ENCODE measurements around the gene ENOX1.

Gene ENOX1

DNA sequence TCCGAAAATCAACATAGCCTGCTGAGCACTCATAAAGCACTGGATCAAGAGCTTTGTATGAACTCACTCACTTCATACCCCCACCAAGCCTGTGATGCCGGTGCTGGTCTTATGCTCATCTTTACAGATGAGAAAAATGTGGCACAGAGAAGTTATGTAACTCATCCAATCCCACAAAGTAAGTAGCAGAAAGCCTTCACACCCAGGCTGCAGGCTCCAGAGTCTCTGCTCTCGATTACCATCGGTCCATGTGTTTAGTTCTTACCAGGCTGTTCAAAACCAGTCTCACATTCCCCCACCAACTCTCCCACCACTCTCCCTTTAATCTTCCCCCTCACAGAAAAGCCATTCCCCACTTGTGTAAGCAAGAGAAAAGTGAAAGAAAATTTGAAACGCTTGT, 487.4 kb downstream of the ENOX1 start:
- DNase-seq, result no peak

DNA sequence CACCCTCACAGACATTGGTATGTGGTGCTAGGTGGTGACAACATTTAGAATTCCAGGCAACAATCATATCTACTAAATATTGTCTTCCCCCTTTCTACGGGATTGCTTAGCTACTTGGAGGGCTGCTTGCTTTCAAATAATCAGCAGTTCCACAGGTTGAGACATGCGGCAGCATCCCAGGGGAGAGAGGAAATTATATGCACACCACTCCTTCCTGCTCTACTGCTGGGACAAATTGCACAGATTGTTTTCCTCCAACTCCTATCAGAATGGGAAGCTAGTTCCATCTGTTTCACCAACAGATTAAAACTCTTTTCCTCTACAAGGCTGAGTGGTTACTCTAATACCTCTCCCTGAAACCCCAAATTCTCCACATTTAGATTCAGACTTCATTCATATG, 488.0 kb downstream of the ENOX1 start:
- DNase-seq, result no peak

DNA sequence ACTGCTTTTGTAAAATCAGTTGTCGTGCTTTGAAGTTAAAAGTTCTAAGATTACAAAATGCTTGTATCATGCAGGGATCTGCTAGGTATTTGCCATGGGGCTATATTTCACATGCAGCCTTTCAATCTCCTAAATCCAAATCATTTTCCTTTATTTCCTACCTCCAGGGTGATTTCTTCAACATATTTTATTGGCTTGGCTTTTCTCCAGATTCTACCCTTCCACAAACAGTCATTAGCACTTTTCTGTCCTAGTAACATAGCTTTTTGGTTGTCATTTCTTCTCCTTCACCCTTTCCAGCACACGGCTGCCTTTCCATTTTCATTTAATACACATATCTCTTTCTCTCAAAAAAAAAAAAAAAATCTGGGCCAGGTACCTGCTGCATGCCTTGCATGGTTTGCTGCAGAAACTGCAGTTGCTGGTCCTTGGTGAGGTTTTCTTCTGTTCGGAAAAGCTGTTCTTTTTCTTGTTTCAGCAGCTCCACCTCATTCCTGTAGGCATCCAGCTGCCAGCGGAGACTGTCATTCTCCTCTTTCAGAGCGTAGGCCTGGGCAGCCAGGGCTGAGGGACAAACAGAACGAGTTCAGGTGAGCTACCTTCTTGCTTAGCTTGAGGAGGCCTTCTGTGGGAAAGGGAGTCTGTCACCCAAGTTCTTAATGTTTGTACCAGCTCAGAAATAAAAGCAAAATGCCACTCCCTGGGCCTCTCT, 488.6 kb downstream of the ENOX1 start:
- DNase-seq, result no peak

DNA sequence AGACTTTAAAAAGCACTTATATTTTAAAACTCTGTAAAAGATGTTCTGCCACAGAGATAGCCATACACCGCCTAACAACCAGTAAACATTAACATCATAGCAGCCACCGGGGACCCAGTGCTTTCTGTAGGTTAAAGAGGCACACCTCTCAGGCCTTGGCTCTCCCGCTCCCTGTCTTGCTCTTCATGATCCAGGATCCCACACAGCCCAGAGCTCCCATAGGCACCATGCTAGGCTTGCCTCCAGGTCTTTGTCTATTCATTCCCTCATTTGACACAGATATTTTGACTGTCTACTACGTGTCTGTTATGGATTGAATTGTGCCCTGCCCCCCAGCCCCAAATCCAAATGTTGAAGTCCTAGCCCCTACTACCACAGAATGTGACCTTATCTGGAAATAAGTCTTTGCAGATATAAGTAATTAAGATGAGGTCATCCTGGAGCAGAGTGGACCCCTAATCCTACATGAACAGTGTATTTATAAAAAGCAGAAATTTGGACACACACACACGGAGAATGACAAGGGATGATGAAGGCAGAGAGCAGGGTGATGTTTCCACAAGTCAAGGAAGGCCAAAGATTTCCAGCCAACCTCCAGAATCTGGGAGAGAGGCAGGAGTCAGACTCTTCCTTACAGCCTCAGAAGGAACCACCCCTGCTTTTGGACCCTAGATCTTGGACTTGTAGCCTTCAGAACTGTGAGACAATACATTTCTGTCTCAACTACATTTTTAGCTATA, 490.8 kb downstream of the ENOX1 start:
- no peak for DNase-seq

DNA sequence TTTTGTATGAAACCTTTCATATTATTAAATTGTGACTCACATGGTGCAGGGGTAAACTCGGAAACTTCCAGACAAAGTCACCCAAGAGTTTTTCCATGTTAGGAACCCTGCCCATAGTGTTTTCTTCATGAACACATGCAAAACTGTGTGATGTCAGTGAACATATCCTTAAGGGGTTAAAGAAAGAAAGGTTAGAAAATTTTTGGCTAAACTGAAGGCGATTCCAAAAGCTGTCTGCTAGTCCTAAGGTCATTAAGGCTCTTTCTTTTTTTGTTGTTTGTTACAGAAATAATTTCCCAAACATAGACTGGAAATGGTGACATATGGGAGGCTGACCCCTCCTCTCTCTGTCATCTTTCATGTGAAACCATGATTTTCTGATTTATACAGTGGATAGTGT, 491.5 kb downstream of the ENOX1 start:
- no peak for DNase-seq

DNA sequence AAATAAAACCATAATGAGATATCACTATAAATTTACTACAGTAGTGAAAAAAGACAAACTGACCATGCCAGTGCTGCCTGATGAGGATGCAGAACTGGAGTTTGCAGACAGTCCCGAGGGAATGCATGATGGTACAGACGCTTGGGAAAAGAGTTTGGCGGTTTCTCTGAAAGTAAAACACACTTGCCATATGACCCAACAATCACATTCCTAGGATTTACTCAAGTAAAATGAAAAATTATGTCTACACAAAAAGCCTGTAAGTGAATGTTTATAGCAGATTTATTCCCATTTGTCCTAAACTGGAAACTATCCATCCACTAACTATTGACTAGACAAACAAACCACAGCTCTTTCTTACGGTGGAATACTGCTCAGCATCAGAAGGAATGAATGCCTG, 492.4 kb downstream of the ENOX1 start:
- DNase-seq, result no peak

DNA sequence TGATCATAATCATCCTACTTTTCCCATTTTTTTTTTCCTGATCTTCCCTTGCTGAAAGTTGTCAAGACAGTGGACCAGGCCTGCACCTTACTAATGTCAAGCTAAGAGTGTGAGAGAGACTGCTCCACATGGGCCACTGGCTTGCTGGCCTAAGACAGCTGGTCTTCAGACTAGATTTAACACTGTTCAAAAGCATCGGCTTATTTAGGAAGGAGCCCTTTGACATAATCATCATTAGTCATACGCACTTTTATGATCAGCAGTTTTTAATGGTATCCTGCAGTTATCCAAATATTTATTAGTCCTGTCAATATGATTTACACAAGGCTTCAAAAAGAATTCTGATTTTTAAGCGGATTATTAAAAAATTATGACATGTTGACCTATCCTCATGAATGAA, 492.8 kb downstream of the ENOX1 start:
- no peak for DNase-seq

DNA sequence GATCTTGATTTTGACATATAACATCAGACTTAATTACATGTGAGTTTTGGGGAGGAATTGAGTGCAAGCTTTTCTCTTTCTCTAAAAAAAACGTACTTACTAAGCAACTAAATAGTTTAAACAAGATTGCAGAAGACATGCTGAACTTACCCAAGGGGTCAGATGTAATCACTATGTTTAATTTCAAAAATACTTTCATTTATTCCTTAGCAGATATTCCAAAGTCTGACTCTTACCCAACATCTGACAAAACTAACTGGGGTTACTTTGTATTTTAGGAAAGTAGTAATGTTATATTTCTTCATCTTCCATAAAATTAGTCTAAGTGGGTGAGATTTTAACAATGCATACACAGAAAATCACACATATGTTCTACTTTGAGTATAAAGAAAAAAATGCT, 493.2 kb downstream of the ENOX1 start:
- no peak for DNase-seq

DNA sequence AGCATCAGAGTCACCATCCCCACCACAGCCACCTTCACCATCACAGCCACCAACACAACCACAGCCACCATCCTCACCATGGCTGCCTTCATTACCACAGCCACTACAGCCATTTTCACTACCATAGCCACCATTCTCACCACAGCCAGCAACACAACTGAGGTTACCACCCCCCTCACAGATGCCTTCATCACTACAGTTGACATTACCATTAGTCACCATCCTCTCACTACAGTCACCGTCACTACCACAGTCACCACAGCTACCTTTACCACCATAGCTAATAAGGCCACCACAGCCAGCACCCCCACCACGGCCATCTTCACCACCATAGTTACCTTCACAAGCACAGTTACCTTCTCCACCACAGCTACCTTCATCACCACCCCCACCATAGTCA, 493.8 kb downstream of the ENOX1 start:
- no peak for DNase-seq

DNA sequence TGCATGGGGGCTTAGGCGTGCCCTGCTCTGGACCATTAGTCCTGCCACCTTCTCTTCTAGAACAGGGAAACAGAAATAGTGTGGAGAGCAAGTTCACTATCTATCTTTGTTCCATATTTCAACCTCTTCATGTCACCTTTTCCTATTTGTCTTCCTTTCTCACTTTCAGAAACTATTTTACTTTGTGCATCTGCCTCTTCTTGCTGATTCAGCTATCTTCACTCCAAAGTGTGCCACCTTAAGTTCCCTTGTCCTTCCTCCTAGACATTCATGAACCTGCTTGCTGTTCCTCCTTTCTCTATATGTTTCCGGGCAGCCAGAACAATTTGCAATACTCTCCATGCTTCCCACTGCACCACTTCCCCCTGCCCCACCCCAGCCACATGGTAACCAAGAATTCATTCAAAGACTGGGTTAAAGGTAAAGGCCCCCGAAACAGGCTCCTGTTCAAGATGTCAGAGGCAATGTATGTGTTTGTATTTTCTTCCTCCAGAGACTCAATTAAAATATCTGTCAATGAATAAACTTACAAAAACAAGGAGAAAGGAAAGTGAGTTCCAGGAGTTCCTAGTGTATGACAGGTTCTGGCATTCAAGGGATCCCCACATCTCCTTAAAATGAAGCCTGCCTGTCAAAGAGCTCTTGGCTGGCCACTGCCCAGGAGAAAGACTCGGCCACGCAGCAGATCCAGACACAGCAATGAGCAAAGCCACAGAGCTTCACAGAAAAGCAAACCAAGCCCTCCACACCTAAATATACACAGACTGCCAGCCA, 495.3 kb downstream of the ENOX1 start:
- no peak for DNase-seq

DNA sequence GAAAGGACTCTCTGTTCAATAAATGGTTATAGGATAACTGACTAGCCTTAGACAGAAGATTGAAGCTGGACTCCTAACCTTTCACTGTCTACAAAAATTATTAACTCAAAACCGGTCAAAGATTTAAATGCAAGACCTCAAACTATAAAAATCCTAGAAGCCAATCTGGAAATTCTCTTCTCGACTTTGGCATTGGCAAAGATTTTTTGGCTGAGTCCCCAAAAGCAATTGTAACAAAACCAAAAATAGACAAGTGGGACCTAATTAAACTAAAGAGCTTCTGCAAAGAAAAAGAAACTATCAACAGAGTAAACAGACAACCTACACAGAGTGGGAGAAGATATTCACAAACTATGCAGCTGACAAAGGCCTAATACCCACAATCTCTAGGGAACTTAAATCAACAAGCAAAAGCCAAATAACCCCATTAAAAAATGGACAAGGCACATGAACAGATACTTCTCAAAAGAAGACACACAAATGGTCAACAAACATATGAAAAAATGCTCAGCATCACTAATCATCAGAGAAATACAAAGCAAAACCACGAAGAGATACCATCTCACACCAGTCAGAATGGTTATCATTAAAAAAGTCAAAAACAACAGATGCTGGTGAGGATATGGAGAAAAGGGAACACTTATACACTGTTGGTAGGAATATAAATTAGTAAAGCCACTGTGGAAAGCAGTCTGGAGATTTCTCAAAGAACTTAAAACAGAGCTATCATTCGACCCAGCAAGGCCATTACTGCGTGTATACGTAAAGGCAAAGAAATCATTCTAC, 497.1 kb downstream of the ENOX1 start:
- no peak for DNase-seq

DNA sequence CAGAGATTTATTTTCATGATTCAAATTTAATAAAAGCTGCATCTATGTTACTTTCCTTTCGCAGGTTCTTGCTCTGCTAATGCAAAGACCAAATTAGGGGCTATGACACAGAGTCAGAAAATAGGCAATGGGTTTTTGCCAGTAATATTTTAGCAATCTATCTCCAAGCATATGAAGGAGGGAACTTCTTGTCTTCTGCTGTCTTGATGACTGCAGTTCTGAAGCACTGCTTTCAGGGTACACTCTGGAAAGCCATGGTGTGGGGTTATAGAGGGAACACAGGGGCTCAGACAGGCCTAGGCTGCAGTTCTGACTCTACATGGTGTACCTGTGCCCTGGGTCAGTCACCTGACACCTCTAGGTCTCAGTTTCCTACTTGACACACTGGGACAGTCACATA, 500.0 kb downstream of the ENOX1 start:
- no peak for DNase-seq

DNA sequence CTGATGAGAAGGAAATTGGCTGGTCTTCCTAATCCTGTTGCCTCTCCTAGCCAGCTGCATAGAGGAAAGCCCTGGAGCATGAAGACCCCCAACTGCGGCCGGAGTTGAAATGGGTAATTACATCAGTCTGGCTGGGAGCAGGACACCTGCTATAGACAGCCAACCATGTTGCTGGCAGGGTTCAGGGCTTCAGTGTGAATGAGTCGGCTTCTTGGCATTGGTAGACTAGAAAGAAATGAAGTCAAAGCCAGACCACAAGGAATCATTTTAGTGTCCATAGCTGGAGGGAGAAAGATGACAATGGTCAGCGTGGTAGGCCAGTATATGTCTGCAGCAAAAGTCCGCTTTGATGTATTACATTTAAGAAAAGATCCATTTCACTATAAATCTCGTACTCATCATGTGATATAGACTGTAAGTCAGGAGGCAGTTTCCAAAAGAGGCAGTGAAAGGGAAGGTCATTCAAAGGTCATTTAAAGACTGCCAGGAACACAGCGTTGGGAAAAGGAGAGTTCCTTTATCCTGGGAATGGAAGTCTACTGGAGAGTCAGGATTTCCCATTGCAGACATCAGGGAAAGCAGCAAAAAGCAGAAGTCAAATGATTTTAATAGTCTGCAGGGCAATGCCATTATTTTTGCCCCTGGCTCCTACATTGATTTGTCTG, 500.7 kb downstream of the ENOX1 start:
- DNase-seq, result no peak

DNA sequence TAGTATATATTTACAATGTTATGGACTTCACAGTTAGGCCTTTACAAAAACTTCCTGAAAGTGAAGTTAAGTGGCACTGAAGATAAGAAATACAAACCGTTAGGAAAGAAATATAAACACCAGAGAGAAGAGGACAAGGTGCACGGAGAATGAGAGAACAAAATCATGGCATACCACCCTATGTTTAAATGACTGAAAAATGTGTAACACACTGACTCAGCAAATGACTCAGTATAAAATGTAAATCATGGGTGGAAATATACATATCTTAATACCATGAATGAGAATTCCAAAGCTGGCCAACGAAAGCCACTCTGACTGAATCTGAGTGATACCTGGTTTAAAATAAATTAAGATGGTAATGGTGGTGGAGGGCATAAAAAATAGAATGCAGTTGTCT, 502.6 kb downstream of the ENOX1 start:
- no peak for DNase-seq

DNA sequence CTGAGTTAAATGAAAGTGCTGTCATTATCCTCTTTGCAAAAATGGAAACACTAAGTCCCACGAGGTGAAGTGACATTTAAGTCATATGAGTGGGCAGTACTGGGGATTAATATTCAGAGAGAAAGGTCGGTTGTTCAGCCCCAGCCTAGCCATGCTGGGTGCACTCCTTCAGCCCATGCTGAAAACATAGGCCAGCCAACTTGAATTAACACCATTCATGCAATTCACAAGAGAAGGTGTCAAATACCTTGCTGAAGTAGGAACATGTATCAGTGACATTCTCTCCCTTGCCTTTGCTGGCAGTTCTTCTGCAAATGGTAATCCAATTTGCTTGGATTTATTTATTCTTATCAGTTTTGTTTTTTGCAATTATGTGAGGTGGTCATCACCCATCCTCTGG, 507.1 kb downstream of the ENOX1 start:
- DNase-seq, result no peak

DNA sequence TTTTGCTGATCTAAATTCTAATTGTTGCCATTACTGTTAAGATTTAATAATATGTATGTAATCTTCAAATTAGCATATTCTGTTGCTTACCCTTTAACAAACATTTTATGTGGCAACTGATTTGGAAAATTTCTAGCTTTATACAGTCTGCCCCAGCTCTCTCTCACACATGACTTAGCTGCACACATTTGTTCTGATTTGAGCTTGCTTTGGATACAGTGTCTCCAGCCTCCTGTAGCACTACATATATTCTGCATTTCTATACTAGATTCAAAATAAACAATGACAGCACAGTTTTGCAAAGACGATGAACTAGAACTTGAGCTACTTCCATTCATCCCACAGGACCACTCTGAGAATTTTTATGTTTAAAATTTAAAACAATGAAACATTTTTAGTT, 508.6 kb downstream of the ENOX1 start:
- no peak for DNase-seq

DNA sequence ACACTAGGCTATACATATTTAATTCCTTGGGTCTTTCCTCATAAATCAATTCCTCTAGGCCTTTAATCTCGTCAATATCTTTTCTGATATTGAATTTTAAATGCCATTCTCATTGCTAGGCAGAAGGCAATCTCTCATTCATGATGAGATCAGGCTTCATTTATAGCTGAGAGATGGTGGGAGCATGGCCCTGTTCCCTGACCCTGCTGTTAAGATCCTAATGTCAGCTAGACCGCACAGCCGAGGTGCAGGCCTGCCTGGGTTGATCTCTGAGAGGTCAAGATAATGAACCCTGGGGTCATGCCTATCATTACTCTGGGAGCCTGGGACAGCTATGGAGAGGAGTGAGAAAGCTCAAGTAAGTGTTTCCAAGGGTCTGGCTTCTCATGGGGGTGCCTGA, 509.6 kb downstream of the ENOX1 start:
- no peak for DNase-seq

DNA sequence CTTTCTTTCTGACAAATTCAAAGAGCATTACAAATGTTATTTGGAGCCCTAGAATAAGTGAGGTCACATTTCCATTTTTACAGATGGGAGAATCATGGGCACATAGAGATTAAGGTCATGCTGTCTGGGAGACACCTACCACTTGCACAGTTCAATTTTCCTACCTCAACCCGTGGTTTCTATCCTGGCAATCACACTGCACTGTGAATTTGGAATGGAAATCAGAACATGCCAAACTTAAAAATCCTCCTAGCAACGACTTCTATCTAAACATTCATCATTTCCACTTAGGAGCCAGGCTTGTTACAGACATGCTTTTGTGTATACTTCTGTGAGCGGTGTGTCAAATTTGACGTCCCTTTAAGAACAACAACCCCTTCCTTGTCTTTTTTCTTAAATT, 511.9 kb downstream of the ENOX1 start:
- no peak for DNase-seq

DNA sequence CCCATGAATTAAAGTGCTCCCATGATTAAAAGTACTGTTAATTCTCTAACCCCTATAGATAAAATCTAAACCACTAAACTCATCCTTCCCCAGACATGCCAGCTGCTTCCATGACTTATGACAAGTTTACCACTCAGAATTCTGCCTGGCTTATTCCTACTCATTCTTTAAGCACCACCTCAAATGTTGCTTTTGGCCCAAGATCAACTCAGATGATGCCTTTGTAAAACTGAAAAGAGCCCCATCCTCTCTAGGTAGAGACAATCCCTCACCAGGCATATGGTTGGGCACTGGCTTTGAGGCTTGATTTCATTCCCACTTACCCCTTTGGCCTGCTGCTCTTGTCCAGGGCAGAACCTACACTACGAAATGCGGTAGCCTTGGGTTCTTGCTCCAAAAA, 513.4 kb downstream of the ENOX1 start:
- no peak for DNase-seq

DNA sequence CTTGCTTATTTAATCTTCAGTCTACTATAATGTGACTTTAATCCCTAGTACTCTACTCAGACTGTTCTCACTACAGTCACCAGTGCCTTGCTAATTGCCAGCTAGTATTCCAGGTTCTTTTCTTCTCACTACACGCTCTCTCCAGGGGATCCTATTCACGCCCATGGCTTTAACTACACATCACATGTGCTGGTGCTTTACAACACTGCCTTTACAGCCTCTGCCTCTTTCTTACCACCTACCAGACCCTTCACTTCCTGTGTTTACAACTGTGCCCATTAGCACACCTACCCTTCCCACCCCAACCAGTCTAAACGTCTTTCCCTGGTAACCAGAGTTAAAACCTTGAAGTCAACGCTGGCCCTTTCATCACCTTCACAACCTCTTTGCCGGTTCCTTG, 513.9 kb downstream of the ENOX1 start:
- DNase-seq, result no peak

DNA sequence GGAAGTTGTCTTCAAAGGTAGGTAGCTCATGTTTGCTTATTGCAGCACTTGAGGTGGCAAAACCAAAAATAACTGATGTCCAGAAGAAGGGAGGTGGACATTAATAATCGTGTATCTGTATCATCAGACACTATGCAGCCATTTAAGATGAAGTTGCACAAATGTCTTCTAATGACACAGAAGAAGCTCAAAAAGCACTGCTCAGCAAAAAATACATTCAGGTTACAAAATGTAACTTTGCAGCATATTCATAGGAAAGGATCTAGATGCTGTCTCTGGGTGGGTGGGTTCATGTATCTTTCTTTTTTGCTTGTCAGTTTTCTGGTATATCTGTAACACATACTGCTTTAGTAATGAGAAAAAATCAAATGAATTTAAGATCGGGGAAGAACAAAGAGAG, 515.6 kb downstream of the ENOX1 start:
- DNase-seq, result no peak

DNA sequence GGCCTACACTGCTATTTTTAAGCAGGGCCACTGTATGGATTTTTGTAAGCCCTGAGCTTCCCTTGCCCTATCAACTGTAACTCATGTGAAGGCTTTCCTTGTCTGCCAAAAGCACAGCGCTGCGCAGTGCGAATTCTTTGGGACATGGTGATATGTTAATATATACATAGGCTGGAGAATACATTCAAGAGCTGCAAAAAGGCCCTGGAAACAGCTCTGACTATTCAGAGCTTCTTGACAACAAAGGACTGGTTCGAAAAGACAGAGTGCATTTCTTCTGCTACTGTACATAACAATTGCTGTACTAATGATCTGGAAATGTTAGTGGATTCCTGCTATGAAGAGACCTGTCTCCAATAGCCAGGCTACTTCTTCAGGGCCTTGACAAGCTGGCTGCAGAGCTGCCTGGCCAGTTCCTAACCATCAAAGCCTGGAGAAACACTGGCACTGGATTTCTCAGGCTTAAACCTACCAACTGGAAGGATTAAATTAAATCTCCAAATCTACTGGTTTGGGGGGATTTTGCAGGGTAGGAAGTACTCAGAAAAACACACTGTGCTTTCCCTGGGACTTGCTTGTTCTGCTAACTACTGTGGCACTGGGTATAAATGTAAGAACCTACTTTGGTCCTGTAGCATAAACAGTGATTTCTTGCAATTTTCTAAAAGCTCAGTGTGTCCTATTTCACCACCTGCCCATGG, 516.5 kb downstream of the ENOX1 start:
- no peak for DNase-seq

All from CD4-positive, alpha-beta T cell treated with Interleukin-12 subunit alpha and Interleukin-12 subunit beta, for 1 hour (primary cell).